Cerebellar nuclear complex (tissue), 1 donor: ENCODE measurements around the gene HOXC13.

Experiments used
- DNase-seq, 2 experiments: peaks; one replicate each; lab custom pipeline; 2025; lab: John Stamatoyannopoulos, UW

Gene HOXC13

DNA sequence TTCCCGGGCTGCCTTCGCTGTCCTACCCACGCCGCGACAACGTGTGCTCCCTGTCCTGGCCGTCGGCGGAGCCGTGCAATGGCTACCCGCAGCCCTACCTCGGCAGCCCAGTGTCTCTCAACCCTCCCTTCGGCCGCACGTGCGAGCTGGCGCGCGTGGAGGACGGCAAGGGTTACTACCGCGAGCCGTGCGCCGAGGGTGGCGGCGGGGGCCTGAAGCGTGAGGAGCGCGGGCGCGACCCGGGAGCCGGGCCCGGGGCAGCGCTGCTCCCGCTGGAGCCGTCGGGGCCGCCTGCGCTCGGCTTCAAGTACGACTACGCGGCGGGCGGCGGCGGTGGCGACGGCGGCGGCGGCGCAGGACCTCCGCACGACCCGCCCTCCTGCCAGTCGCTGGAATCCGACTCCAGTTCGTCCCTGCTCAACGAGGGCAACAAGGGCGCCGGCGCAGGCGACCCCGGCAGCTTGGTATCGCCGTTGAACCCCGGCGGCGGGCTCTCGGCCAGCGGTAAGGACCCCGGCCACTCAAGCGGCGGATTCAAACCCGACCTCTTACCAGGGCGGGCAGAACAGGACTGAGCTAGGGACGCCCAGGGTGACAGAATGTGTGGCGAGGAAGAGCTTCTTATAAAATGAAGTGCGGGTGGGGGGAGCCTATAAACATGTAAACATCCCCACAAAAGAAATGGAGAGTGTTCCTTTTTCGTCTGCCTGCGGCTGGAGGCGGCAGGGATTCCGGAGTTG is 16.6 kb downstream of the HOXC13 start:
- no peak for DNase-seq

DNA sequence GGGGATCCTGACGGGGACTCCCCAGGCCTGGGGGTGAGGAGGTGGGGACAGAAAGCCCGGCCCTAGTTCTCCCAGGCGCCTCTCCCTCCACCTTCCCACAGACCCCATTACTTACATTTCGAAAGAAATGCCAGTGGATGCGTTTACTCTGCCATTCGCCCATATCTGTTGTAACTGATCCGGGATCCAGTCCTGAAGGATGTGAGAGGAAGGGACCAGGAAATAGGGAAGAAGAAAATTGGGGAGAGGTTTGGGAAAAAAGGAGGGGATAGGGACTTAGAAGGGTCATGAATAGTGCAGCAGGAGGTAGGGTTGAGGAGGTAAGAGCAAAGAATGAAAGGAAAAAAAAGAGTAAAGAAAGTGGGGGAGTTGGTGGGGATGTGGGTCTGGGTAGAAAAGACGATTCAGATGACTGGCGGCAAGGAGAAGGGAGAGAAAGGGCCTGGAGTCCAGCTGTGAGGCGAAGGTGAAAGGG is 17.2 kb downstream of the HOXC13 start:
- DNase-seq: no peak

DNA sequence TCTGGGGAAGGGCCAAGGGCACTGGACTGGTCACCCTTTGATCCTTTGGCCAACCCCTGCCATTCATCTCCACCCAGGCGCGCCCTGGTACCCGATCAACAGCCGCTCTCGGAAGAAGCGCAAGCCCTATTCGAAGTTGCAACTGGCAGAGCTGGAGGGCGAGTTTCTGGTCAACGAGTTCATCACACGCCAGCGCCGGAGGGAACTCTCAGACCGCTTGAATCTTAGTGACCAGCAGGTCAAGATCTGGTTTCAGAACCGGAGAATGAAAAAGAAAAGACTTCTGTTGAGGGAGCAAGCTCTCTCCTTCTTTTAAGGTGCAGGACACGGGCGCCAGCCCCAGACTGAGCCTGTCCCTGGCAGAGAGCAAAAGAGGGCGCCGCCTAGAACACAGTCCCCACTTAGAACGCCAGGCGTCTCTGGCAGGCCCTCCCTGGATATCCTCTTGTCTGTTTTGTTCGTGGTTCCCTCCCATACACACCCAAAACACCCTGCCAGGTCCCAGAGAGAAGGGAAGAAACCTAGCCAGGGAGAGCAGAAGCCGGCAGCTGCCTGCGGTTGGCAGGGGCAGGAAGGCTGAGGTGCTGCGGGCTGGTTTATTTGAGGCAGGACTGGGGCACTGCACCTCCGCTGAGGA is 17.7 kb downstream of the HOXC13 start:
- no peak for DNase-seq

DNA sequence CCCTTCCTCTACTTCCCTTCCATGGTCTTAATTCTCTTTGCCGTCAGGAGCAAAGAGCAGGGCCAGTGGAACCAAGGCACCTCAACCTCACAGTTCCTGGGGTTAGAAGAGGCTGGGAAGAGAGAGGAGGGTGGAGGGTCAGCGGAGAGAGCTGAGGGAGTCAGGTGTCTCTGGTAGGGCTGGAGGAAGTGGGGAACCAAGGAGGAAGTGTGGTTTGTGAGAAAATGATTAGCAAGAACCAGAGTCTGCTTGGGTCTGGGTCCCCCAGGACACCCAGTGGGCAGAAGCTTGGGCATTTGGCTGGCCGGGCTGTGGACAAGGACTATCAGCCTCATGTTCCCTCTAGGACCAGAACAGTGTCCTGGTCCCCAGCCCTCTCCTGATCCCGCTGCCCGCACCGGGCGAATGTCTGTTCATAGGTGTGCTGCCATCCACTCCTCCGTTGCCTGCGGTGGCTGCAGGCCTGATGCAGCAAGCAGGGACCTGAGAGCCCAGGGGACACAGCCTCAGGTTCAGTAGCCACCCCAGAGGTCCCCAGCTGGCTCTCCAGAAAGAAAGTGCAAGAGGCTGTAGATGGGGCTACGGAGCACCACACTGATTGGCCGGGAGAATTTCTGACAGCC is 18.4 kb downstream of the HOXC13 start:
- no peak for DNase-seq

- DNase-seq: no peak
Observed at GRCh38 chr12:53958128-53958527, 19.5 kb downstream of the HOXC13 start.

DNA sequence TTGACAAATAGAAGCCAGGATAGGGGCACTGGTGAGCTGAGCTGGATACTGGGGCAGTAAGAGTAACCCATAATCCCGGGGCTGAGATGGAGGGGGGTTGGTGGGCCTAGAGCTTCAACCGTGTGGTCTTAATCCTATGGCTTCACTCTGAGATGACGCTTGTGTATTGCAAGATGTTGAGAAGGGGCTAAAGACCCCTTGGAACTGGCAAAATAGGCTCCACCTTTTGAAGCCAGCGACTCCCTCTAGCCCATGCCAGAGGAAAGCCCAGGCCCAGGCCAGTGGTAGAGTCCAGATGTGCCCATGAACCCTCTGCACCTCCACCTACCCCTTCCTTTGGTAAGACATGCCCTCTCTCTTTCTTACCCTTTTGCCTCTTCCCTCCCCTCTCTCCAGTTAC is 20.7 kb downstream of the HOXC13 start:
- no peak for DNase-seq

GRCh38 chr12:53960187-53961024 is 21.8 kb downstream of the HOXC13 start:
- no peak for DNase-seq

DNA sequence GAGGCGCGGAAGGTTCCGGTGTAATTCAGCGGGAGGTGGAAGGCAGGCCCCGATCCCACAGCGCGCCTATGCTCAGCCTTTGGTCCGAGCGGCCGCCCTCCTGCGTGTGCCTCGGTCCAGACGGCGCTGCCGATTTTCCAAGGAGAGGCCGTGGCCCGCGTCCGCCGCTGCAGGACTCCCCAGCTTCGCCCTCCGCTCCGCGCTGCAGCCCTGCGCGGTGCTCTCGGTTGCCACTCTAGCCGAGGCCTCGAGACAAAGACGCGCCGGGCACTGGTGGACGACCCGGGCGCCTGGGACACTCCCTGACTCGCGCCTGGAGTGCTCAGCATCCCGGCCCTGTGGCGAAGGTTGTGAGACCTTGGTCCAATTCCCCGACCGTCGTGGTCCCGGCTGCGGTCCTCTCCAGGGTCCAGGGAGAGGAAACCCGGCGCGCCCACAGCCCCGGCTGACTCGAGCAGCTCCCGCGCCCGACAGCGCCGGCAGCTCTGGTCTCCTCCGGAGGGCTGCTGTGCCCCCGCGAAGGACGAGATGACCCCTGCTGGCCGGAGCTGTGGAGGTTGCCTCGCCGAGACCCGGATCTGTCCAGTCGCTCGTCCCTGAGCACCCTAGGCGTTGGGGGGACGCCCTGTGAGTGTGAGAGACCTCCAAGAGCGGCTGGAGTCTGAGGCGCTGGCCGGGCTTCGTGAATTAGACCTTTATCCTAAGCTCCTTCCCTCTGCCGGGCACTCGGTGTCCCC is 22.6 kb downstream of the HOXC13 start:
- DNase-seq: no peak

DNA sequence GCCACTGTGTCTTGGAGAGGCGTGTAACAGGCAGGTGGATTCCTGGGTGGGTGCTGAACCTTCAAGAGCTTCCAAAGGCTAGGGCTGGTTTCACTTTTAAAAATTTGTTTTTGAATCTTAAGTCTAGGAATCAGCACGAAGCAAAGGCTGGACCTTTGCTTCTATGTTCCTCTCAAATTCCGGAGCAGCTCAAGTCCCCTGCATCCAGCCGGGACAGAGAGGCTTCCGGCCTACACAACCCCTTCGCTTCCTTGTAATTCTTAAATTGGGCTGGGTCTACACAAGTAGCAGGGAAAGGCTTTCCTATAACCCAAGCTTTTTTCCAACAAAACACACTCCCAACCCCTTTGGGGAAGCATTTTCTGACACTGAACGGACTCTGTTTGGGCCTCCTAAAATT is 24.4 kb downstream of the HOXC13 start:
- DNase-seq: no peak

DNA sequence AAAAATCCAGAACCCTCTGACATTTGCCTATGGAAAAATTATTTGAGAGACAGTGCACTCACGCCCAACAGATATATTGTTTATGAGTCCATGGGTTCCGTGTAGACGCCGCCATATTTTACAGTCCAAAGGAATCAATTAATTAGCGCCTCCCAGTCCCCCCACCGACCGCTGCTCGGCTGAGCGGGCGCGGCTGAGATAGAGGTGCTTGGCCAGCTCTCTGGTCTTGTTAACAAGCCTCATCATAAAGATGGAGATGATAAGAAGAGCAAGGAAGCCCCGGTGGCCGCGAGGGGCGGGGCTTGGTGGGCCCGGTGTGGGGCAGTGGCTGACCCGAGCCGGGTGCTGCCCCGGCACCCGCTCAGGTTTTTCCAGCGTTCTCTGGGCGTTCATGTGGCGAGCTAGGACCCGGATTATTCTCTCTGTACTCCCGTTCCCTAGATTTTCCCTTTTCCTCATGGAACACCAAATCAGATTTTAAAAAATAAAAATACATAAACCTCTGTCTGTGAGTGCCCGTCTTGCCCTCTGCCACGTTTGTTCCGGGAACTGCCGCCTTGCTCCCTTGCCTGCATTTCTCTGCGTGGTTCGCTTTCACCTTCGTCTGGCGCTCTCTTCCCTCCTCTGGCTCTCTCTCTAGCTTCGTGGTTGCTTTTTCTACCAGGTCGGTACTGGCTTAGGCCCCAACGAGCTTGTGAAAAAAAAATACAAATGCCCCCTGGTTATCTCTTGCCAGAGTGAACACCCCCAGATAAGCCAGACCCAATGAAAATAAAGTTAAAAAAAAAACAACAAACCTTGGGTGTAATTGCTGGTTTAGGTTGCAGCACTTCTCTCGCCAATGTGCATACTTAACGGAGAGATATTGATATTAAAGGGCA is 25.0 kb downstream of the HOXC13 start:
- no peak for DNase-seq

DNA sequence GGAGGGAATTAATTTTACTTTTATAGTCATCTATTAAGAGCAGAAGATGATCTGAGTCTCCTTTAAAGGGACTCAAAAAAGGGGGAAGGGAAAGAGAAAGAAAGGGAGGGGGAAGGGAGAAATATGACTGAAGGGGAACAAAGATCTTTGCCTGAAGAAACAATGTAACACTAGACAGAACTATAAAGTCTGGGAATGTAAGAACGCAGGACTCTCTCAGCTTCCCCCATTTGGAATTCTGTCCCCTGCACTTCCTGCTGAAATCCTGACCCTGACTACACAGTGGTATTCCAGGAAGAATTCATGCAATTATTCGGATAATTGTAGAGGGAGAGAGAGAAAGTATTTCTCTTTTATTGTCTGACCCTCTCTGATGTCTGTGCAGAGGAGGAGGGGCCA is 25.7 kb downstream of the HOXC13 start:
- DNase-seq: no peak

DNA sequence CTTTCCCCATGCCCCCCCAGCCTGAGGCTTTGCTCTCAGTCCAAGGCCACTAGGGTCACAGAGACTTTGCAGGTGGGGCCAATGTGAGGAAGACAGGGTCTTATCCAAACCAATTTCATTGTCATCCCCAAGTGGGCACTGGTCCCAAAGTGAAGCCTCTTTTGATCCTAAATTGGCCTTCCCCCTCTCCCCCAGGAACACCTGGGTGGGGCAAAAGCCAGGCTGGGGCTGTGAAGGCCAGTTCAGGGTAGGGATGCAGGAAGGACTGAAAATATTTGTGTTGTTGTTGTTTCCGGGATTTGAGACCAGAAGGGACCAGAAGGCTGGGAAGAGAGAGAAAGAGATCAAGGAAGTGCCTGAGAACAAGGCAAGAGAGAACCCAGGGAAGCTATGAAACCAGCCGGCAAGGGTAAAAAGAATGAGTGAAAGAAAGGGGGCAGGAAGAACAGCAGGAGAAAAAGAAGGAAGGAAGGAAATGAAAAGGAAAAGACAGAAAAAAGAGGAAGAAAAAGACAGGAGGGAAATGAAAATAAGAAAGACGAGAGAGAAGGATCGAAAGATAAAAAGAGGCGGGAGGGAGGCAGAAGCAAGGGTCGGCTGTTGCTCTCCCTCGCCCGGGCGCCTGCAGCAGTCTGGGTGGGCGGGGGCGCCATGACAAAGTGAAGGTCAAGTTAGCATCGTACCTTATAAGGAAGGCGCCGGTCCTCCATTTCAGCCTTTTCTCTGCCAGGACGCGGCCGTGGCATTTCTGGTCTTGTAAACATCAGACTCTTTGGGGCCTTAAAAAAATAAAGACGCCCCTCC is 26.9 kb downstream of the HOXC13 start:
- DNase-seq: no peak

DNA sequence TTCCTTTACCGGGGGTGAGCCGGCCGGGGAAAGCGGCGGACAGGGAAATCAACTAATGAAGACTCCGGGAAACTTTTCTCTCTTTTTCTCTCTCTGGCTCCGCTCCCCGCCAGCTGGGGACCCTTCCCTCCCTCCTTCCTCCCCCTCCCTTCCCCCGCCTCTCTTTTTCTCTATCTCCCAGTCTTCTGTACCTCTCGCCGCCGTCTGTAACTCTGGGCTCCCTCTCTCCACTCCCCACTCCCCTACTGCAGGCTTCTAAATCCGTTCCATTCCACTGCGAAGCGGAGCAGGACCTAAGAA is 27.4 kb downstream of the HOXC13 start:
- DNase-seq: no peak

DNA sequence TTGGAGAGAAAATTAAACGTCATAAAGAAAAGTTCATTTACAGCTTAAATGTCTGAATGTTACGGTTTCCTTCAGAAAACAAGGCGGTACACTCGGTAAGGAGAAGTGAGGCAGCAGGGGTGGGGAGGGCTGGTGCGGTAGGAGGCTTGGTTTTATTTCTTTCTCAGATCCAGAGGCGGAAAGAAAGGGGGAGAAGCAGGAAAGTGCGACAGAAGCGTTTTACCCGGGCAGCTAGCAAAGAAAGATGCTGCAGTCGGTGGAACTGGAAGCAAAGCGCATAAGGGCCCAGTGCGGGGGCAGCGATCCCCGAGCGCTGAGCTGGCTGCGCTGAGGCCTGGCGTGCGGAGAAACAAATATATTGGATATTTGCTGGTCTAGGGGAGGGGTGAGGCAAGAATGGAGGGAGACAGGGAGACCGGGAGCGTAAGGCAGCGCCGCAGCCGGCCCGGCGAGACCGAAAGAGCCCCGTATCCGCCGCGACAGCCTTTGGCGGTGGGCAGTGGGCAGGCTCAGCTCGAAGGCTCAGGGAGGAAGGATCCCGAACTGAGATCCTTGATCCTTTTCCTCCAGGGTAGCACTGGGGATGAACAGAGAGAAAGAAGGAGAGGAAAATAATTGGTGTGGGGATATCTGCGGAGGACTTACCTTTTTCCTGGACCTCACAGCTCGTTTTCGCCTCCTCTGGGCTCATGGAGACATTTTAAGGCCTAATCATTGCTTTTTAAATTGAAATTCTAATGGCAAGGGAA is 27.9 kb downstream of the HOXC13 start:
- no peak for DNase-seq

DNA sequence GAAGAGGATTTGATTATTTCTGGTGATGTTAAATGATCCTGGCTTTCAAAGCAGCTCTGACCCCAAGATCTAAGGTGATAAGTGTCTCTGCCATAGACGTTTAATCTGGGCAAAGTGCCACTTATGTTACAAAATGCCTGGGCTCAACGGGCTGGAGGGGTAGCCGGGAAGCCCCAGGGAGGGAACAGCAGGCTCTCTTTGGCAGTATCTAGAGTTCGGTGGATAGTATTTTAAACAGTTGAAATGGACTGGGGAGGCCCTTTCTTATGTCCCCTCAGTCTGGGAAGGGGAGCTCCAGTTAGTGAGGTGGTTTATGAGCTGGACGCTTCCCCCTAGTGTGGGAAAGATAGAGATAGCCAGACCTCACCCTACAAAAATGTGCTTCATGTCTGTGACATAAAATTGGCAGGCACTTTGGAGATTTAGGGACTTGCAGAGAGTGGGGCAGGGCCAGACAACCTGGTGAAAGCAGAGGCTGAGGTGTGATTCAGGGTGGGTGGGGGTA is 28.8 kb downstream of the HOXC13 start:
- DNase-seq: no peak

GRCh38 chr12:53968214-53969127 is 29.8 kb downstream of the HOXC13 start:
- no peak for DNase-seq

DNA sequence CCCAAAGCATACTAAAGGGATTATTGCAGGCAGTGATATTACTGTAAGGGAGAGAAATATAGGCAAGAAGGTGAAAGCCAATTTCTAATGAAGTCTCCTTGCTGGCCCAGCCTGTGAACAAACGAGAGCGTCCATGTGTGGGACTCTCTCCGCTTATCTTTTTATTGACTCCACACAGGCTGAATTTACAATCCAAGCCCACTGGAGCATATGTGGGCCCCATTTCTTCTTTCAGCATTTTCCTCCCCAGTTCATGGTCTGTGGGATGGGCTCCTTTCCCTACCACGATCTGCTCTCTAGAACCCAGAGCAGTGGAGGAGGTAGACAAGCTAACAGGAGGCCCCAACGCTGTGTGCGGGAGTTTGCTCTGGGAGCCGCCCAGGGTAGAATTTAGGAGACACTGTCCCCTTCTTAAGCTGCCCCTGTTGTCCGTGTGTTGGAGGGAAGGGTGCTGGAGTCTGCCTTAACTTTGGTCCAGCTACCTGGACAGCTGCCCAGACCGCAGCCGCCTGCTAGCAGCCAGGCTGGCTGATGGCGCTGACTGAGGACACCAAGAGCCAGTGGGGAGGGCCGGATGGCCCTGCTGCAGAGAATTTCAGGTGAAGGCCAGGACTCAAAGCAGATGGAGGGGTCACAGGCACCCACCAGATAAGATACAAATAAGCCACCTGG is 31.1 kb downstream of the HOXC13 start:
- DNase-seq: no peak
